ENCODE results near the gene CARMIL1. TPM values are rescaled to one million over a fixed set of nuclear protein-coding genes. Genes with fewer than 3 reads are reported as not detected.

Gene CARMIL1
- total RNA-seq, 1 experiment from 2014 or later, result 23.6 TPM

GRCh38 chr6:25266456-25267100 is 12.6 kb upstream of the CARMIL1 start:
- no peak overlapping the region for H2AK5ac ChIP-seq (ENCODE audit: insufficient read length, low read length)
- peaks cover 0 to 3% of the 10 kb centered on the region in 2 experiments; a peak in 2 of 5 replicates for H3K9me3 Mint-ChIP-seq
- WGBS (ENCODE audit: extremely low coverage, insufficient read length, low lambda C conversion rate), result no CpG with 5 or more reads among the region's 5 CpGs
- no peak overlapping the region for H4K91ac ChIP-seq (ENCODE audit: insufficient read length, low read depth, low read length)
- H3K27me3 ChIP-seq (ENCODE audit: insufficient read depth, low read length), result no peaks in the 10 kb centered on the region
- H2BK15ac ChIP-seq (ENCODE audit: low read depth, low read length), result no peak overlapping the region
- no peak overlapping the region for H3K4me2 ChIP-seq (ENCODE audit: insufficient read depth, insufficient read length, low read length)
- H3K14ac ChIP-seq (ENCODE audit: insufficient read depth, low read length), result no peak overlapping the region
- no peak overlapping the region for H3K4ac ChIP-seq (ENCODE audit: low read depth, low read length)
- H3K79me1 ChIP-seq (ENCODE audit: insufficient read depth, low read depth, low read length, poor library complexity, severe bottlenecking), result no peaks in the 10 kb centered on the region
- no peak overlapping the region for H4K8ac ChIP-seq (replicated peaks; ENCODE audit: insufficient read length, low read depth, low read length)
- H2BK120ac ChIP-seq (ENCODE audit: low read depth, low read length, poor library complexity, severe bottlenecking), result no peak overlapping the region
- no peaks in the 10 kb centered on the region; the same call in 1 of the 2 replicates for H3K4me1 ChIP-seq (ENCODE audit: insufficient read depth, low read length)
- TF ChIP-seq CTCF (conservative IDR thresholded peaks at IDR 0.05), result no peak
- no peak overlapping the region for H3K56ac ChIP-seq (ENCODE audit: insufficient read length, low read depth, low read length)
- no peaks in the 10 kb centered on the region for H3K27me3 Mint-ChIP-seq (ENCODE audit: low read depth)
- peaks cover 7 to 8% of the 10 kb centered on the region in 2 experiments for H3K4me1 Mint-ChIP-seq
- no peak for DNase-seq
- H3K4me3 Mint-ChIP-seq, result no peak overlapping the region
- H3K18ac ChIP-seq (ENCODE audit: insufficient read length, low read depth, low read length), result no peak overlapping the region
- H3K27ac ChIP-seq (ENCODE audit: insufficient read length, low read depth, low read length), result no peak overlapping the region
- H2BK5ac ChIP-seq (ENCODE audit: insufficient read length, low read length), result no peak overlapping the region
- no peak overlapping the region for H2BK20ac ChIP-seq (ENCODE audit: low read depth, low read length, poor library complexity, severe bottlenecking)
- H3T11ph ChIP-seq (ENCODE audit: low read length), result no peak overlapping the region
- H3K23ac ChIP-seq (ENCODE audit: insufficient read length, low read depth, low read length), result no peak overlapping the region
- H2AFZ ChIP-seq (ENCODE audit: low read length), result no peak overlapping the region
- no peaks in the 10 kb centered on the region for H3K9me3 ChIP-seq (ENCODE audit: control insufficient read depth, low read depth, low read length)
- H4K5ac ChIP-seq (ENCODE audit: insufficient read length, low read depth, low read length), result no peak overlapping the region
- no peak overlapping the region for H3K9ac ChIP-seq (ENCODE audit: extremely low read depth, insufficient read length, low read length)
- no peaks in the 10 kb centered on the region for H3K23me2 ChIP-seq (ENCODE audit: insufficient read length, low read depth, low read length, poor library complexity, severe bottlenecking)
- H3K36me3 Mint-ChIP-seq (ENCODE audit: insufficient read depth in 1 of 3, low read depth in 3 of 3), result no peaks in the 10 kb centered on the region
- H3K79me2 ChIP-seq (ENCODE audit: insufficient read depth, low read length), result no peaks in the 10 kb centered on the region
- no peaks in the 10 kb centered on the region for H4K20me1 ChIP-seq (ENCODE audit: control insufficient read depth, insufficient read depth, insufficient read length)
- no peak overlapping the region for H3K27ac Mint-ChIP-seq
- H2BK12ac ChIP-seq (ENCODE audit: insufficient read length, low read depth, low read length), result no peak overlapping the region

Measured in H9 (cell line).